Measurements from ENCODE around the gene ACOD1. TPM values are rescaled to one million over a fixed set of nuclear protein-coding genes. Genes with fewer than 3 reads are reported as not detected.

ACOD1 gene
- not detected in 2 replicates for total RNA-seq

GRCh38 chr13:76948149-76948548, at the start of gene ACOD1:
TSS of gene ACOD1 (plus strand) at chr13:76948511. CDS start at chr13:76948559, 48 bp downstream.

GRCh38 chr13:76991796-76992547, 43.7 kb downstream of the ACOD1 start, which contains the start of gene CLN5:
TSS of gene CLN5 (plus strand) at chr13:76992081. CDS start at chr13:76992099, 18 bp downstream.

Other genes starting within 250 kb of the ACOD1 start
- gene KCTD12, start 62.1 kb upstream of the ACOD1 start, total RNA-seq, result 46.5 and 47.1 TPM in 2 replicates
- gene CLN5, start 43.6 kb downstream of the ACOD1 start, total RNA-seq, result 46.7 and 48.3 TPM in 2 replicates
- gene FBXL3, start 78.6 kb downstream of the ACOD1 start, total RNA-seq, result 45.6 and 64.3 TPM in 2 replicates

All from smooth muscle cell of the pulmonary artery (primary cell).